ENCODE results near the gene SYT7.

SYT7 gene

GRCh38 chr11:61536676-61537270, 44.1 kb downstream of the SYT7 start:
- no peak for DNase-seq (ENCODE audit: low read depth)

GRCh38 chr11:61535998-61536675, 44.7 kb downstream of the SYT7 start:
- DNase-seq (ENCODE audit: low read depth) = no peak

- no peak for DNase-seq (ENCODE audit: low read depth)
These were observed 45.7 kb downstream of the SYT7 start for GRCh38 chr11:61534933-61535839.

GRCh38 chr11:61534025-61534932, 46.6 kb downstream of the SYT7 start:
- no peak for DNase-seq (ENCODE audit: low read depth)

GRCh38 chr11:61533401-61533800, 47.5 kb downstream of the SYT7 start:
- no peak for DNase-seq (ENCODE audit: low read depth)

- DNase-seq (ENCODE audit: low read depth) = no peak
These were observed 47.9 kb downstream of the SYT7 start for GRCh38 chr11:61533039-61533375.

- DNase-seq (ENCODE audit: low read depth) = no peak
These were observed 48.5 kb downstream of the SYT7 start for GRCh38 chr11:61532134-61533038.

- DNase-seq (ENCODE audit: low read depth) = no peak
These were observed 49.8 kb downstream of the SYT7 start for GRCh38 chr11:61531044-61531443.

GRCh38 chr11:61529537-61530225, 51.2 kb downstream of the SYT7 start:
- DNase-seq (ENCODE audit: low read depth) = no peak

GRCh38 chr11:61528114-61528513, 52.8 kb downstream of the SYT7 start:
- no peak for DNase-seq (ENCODE audit: low read depth)

GRCh38 chr11:61526956-61527731, 53.7 kb downstream of the SYT7 start:
- DNase-seq (ENCODE audit: low read depth) = no peak

- no peak for DNase-seq (ENCODE audit: low read depth)
These were observed 54.6 kb downstream of the SYT7 start for GRCh38 chr11:61526229-61526628.

- no peak for DNase-seq (ENCODE audit: low read depth)
These were observed 55.8 kb downstream of the SYT7 start for GRCh38 chr11:61524963-61525587.

GRCh38 chr11:61524446-61524845, 56.4 kb downstream of the SYT7 start:
- no peak for DNase-seq (ENCODE audit: low read depth)

- DNase-seq (ENCODE audit: low read depth) = no peak
These were observed 58.0 kb downstream of the SYT7 start for GRCh38 chr11:61522881-61523280.

- DNase-seq (ENCODE audit: low read depth) = no peak
These were observed 62.7 kb downstream of the SYT7 start for GRCh38 chr11:61518032-61518795.

GRCh38 chr11:61516675-61517572, 64.0 kb downstream of the SYT7 start:
- peak; percentile 32 for DNase-seq (ENCODE audit: low read depth)
